ENCODE data around the gene WDR75.
A peak's percentile ranks its signal among the peaks of the same experiment; 100 is the strongest.

Gene WDR75

GRCh38 chr2:189412330-189412953, 28.8 kb upstream of the WDR75 start:
- TF ChIP-seq CREB5 (CRISPR knock-in tag; IDR thresholded peaks at IDR 0.05; ENCODE audit: low read depth) = no peak
- no peak for TF ChIP-seq TCF4 (CRISPR knock-in tag; IDR thresholded peaks at IDR 0.05; ENCODE audit: borderline replicate concordance)
- TF ChIP-seq RARB (CRISPR knock-in tag; IDR thresholded peaks at IDR 0.05) = no peak
- TF ChIP-seq TOX (CRISPR knock-in tag; IDR thresholded peaks at IDR 0.05; ENCODE audit: borderline replicate concordance) = no peak
- TF ChIP-seq ESRRG (CRISPR knock-in tag; IDR thresholded peaks at IDR 0.05) = no peak
- no peak for TF ChIP-seq BACH2 (CRISPR knock-in tag; IDR thresholded peaks at IDR 0.05; ENCODE audit: borderline replicate concordance)
- no peak for TF ChIP-seq ZFP3 (CRISPR knock-in tag; IDR thresholded peaks at IDR 0.05)
- no peak for TF ChIP-seq TSHZ2 (CRISPR knock-in tag; IDR thresholded peaks at IDR 0.05)
- no peak for TF ChIP-seq ZNF70 (CRISPR knock-in tag; IDR thresholded peaks at IDR 0.05)
- TF ChIP-seq PPARA (CRISPR knock-in tag; IDR thresholded peaks at IDR 0.05; ENCODE audit: borderline replicate concordance) = no peak
- TF ChIP-seq ZNF565 (CRISPR knock-in tag; conservative IDR thresholded peaks at IDR 0.05; ENCODE audit: low read depth) = no peak
- TF ChIP-seq ISL1 (CRISPR knock-in tag; IDR thresholded peaks at IDR 0.05) = no peak
- no peak for TF ChIP-seq GLIS3 (CRISPR knock-in tag; IDR thresholded peaks at IDR 0.05)
- TF ChIP-seq ZC3H10 (CRISPR knock-in tag; IDR thresholded peaks at IDR 0.05) = no peak
- no peak for TF ChIP-seq POU6F1 (CRISPR knock-in tag; IDR thresholded peaks at IDR 0.05; ENCODE audit: borderline replicate concordance, low read depth)
- no peak for TF ChIP-seq CSRNP3 (CRISPR knock-in tag; IDR thresholded peaks at IDR 0.05)
- no peak for TF ChIP-seq OSR1 (CRISPR knock-in tag; IDR thresholded peaks at IDR 0.05)
- peak; percentile 47 for ATAC-seq

- TF ChIP-seq ZC3H10 (CRISPR knock-in tag; IDR thresholded peaks at IDR 0.05) (no peak), ZFP3 (CRISPR knock-in tag; IDR thresholded peaks at IDR 0.05) (no peak), TCF4 (CRISPR knock-in tag; IDR thresholded peaks at IDR 0.05; ENCODE audit: borderline replicate concordance) (no peak), ZNF565 (CRISPR knock-in tag; conservative IDR thresholded peaks at IDR 0.05; ENCODE audit: low read depth) (no peak), OSR1 (CRISPR knock-in tag; IDR thresholded peaks at IDR 0.05) (no peak), ESRRG (CRISPR knock-in tag; IDR thresholded peaks at IDR 0.05) (no peak), POU6F1 (CRISPR knock-in tag; IDR thresholded peaks at IDR 0.05; ENCODE audit: borderline replicate concordance, low read depth) (no peak), PATZ1 (CRISPR knock-in tag; IDR thresholded peaks at IDR 0.05; ENCODE audit: borderline replicate concordance) (no peak), ZNF70 (CRISPR knock-in tag; IDR thresholded peaks at IDR 0.05) (no peak), BACH2 (CRISPR knock-in tag; IDR thresholded peaks at IDR 0.05; ENCODE audit: borderline replicate concordance) (no peak), PPARA (CRISPR knock-in tag; IDR thresholded peaks at IDR 0.05; ENCODE audit: borderline replicate concordance) (no peak), RARB (CRISPR knock-in tag; IDR thresholded peaks at IDR 0.05) (no peak), CSDC2 (CRISPR knock-in tag; IDR thresholded peaks at IDR 0.05) (no peak), ISL1 (CRISPR knock-in tag; IDR thresholded peaks at IDR 0.05) (no peak), CSRNP3 (CRISPR knock-in tag; IDR thresholded peaks at IDR 0.05) (no peak), ARNTL (CRISPR knock-in tag; IDR thresholded peaks at IDR 0.05; ENCODE audit: borderline replicate concordance, low read depth) (no peak), ZNF8 (CRISPR knock-in tag; IDR thresholded peaks at IDR 0.05) (no peak), SNAI2 (CRISPR knock-in tag; IDR thresholded peaks at IDR 0.05) (no peak), CREB5 (CRISPR knock-in tag; IDR thresholded peaks at IDR 0.05; ENCODE audit: low read depth) (no peak), ZFP30 (CRISPR knock-in tag; IDR thresholded peaks at IDR 0.05) (no peak)
- ATAC-seq = no peak
Measured at GRCh38 chr2:189413249-189413648, 28.0 kb upstream of the WDR75 start.

All from SK-N-SH treated with all-trans-retinoic acid at 6 μM for 48 hours (cell line).